Neural progenitor cell (in vitro differentiated cells): ENCODE measurements around the gene TRAK1. TPM values are rescaled to one million over a fixed set of nuclear protein-coding genes. Genes with fewer than 3 reads are reported as not detected.

Experiments used
- DNase-seq: peaks from one replicate; pipeline ENCODE4 v3.0.0-alpha.2; 2016; ENCODE audit warnings: low spot score
- H2AFZ ChIP-seq: fragments of 200-600 bp; sonication (generic); replicated peaks from 2 replicates; pipeline ENCODE4 v1.6.1; 2016; ENCODE audit warnings: antibody characterized with exemption
- H3F3A ChIP-seq: fragments of 200-600 bp; sonication (generic); 2 replicates; pipeline ENCODE4 v1.6.1; 2016; ENCODE audit warnings: antibody characterized with exemption, low read depth
- H3K27ac ChIP-seq: fragments of 200-600 bp; sonication (generic); 2 replicates; pipeline ENCODE4 v1.5.1; 2016; ENCODE audit warnings: mild to moderate bottlenecking
- H3K27me3 ChIP-seq: fragments of 200-600 bp; sonication (generic); 2 replicates; pipeline ENCODE4 v1.6.1; 2016; ENCODE audit warnings: mild to moderate bottlenecking, moderate library complexity
- H3K36me3 ChIP-seq: fragments of 200-600 bp; sonication (generic); 2 replicates; pipeline ENCODE4 v1.5.1; 2016
- H3K4me1 ChIP-seq: fragments of 200-600 bp; sonication (generic); 2 replicates; pipeline ENCODE4 v1.6.1; 2016; ENCODE audit warnings: mixed run types
- H3K4me2 ChIP-seq: fragments of 200-600 bp; sonication (generic); 2 replicates; pipeline ENCODE4 v1.6.1; 2016
- H3K4me3 ChIP-seq: fragments of 200-600 bp; sonication (generic); 2 replicates; pipeline ENCODE4 v1.5.1; 2016
- H3K79me2 ChIP-seq: fragments of 200-600 bp; sonication (generic); 2 replicates; pipeline ENCODE4 v1.6.1; 2016; ENCODE audit warnings: low read depth
- H3K9ac ChIP-seq: fragments of 200-600 bp; sonication (generic); 2 replicates; pipeline ENCODE4 v1.6.1; 2016
- H3K9me3 ChIP-seq: fragments of 200-600 bp; sonication (generic); 2 replicates; pipeline ENCODE4 v1.5.1; 2016; ENCODE audit warnings: low read depth
- H4K20me1 ChIP-seq: fragments of 200-600 bp; sonication (generic); 2 replicates; pipeline ENCODE4 v1.6.1; 2016; ENCODE audit warnings: low read depth
- H3K27ac Mint-ChIP-seq: 3 replicates; pipeline ENCODE4 v1.8.0; 2021; ENCODE audit warnings: mixed read lengths
- H3K27me3 Mint-ChIP-seq: 2 replicates; pipeline ENCODE4 v1.8.0; 2022; ENCODE audit warnings: low read depth, mild to moderate bottlenecking, inconsistent platforms, moderate library complexity, mixed read lengths; ENCODE audit not compliant: insufficient read depth
- H3K36me3 Mint-ChIP-seq: 3 replicates; pipeline ENCODE4 v1.8.0; 2021; ENCODE audit warnings: mixed read lengths
- H3K4me1 Mint-ChIP-seq: 3 replicates; pipeline ENCODE4 v1.8.0; 2021; ENCODE audit warnings: mixed read lengths
- H3K4me3 Mint-ChIP-seq: 3 replicates; pipeline ENCODE4 v1.8.0; 2021; ENCODE audit warnings: mild to moderate bottlenecking, moderate library complexity, mixed read lengths
- H3K9me3 Mint-ChIP-seq: 3 replicates; pipeline ENCODE4 v1.8.0; 2020; ENCODE audit warnings: mixed read lengths
- EZH2 ChIP-seq: fragments of 200-600 bp; sonication (generic); IDR thresholded peaks from 2 replicates; pipeline ENCODE4 v1.6.1; 2017; ENCODE audit warnings: antibody characterized with exemption, mild to moderate bottlenecking, moderate library complexity
- EZH2phosphoT487 ChIP-seq: fragments of 200-600 bp; sonication (generic); IDR thresholded peaks from 2 replicates; pipeline ENCODE4 v1.6.1; 2017; ENCODE audit warnings: antibody characterized with exemption
- total RNA-seq: library from RNA; depleted of rRNA; stranded (reverse); fragments of >200 nt; gene quantifications from 2 replicates; pipeline ENCODE4 v1.2.3, GENCODE V29; 2015; ENCODE audit warnings: low replicate concordance
- TF ChIP-seq, protein P1 (sequence below): fragments of 200-600 bp; sonication (generic); IDR thresholded peaks from 2 replicates; pipeline ENCODE4 v1.5.1; 2017; ENCODE audit warnings: antibody characterized with exemption, mild to moderate bottlenecking

The TRAK1 gene
- total RNA-seq, 1 donor from 2014 or later: 32.2 TPM

DNA sequence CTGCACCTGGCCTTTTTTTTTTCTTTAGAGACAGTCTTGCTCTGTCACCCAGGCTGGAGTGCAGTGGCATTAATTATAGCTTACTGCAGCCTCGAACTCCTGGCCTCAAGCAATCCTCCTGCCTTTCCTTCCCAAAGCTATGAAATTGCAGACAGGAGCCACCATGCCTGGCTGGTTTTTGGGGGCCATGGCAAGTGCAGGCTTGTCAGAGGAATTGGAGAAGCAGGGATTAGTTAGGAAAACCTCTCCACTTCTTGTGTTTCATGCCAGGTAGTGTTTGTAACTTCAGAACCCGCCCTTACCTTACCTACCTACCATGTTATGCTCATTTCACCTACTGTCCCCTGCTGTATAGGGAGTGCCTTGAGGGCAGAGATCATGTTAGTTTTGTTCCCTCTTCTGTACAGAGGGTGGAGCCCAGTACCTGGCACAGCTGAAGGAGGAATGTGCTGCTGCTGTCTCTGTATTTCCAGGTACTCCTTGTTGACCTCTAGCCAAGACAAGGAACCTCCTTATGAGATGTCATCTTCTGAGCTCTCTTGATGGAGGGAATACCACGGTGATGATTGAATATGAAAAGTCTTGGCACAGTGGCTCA lies 43.8 kb downstream of the TRAK1 start:
- H3K27me3 Mint-ChIP-seq: no peaks in the 10 kb centered on the region

DNA sequence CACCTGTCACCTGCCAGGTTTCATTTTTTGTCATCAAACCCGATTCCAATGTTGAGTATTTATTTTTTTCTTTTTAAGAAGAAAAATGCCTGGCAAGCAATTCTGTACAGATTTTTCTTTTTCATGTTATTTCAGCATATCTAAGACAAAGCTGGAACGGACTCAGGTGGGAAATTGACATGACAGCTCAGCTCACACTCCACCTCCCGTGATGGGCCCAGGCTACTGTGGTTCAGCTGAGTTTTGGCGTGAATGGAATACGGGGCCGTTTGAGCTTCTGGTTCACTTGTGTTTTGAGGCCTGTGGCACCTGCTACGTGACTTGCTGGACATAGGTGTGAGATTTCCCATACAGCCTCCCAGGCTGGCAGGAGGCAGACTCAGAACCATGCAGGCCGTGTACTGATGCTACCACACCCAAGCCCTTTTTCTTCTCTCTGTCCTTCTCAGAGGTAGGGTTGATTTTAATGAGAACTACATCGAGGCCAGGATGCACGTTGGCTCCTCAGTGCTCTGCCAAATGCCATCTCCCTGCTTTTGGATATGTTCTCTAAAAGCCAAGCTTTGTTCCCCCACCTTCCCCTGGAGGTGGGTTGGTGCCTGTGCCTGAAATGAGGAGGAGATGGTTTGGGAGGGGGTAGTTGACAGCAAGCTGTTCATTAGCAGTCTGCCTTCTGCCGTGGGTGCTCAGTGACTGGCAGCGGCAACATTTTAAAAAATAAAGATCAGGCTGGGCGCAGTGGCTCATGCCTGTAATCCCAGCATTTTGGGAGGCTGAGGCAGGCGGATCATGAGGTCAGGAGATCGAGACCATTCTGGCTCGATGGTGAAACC lies 48.7 kb downstream of the TRAK1 start:
- Histone ChIP-seq H3K4me3 (no peak overlapping the region), H3K4me2 (no peak overlapping the region), H3K4me1 (no peaks in the 10 kb centered on the region), H2AFZ (no peak overlapping the region), H3K27me3 (no peaks in the 10 kb centered on the region), H3K9ac (no peak overlapping the region), H3K79me2 (no peaks in the 10 kb centered on the region), H3F3A (no peaks in the 10 kb centered on the region), H3K27ac (no peak overlapping the region), H4K20me1 (peaks cover 7% of the 10 kb centered on the region), H3K9me3 (no peaks in the 10 kb centered on the region), H3K36me3 (no peaks in the 10 kb centered on the region)
- H3K9me3 Mint-ChIP-seq: no peaks in the 10 kb centered on the region
- no peak for TF ChIP-seq EZH2
- TF ChIP-seq EZH2phosphoT487: no peak
- TF ChIP-seq, protein P1, sequence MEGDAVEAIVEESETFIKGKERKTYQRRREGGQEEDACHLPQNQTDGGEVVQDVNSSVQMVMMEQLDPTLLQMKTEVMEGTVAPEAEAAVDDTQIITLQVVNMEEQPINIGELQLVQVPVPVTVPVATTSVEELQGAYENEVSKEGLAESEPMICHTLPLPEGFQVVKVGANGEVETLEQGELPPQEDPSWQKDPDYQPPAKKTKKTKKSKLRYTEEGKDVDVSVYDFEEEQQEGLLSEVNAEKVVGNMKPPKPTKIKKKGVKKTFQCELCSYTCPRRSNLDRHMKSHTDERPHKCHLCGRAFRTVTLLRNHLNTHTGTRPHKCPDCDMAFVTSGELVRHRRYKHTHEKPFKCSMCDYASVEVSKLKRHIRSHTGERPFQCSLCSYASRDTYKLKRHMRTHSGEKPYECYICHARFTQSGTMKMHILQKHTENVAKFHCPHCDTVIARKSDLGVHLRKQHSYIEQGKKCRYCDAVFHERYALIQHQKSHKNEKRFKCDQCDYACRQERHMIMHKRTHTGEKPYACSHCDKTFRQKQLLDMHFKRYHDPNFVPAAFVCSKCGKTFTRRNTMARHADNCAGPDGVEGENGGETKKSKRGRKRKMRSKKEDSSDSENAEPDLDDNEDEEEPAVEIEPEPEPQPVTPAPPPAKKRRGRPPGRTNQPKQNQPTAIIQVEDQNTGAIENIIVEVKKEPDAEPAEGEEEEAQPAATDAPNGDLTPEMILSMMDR: no peak
- H3K27ac Mint-ChIP-seq: no peak overlapping the region
- peaks cover 5% of the 10 kb centered on the region for H3K36me3 Mint-ChIP-seq
- no peak overlapping the region for H3K4me3 Mint-ChIP-seq
- H3K27me3 Mint-ChIP-seq: no peaks in the 10 kb centered on the region
- peaks cover 3% of the 10 kb centered on the region for H3K4me1 Mint-ChIP-seq
- no peak for DNase-seq

More for the DNA sequence above, 43.8 kb downstream of the TRAK1 start:
- H3K4me3 Mint-ChIP-seq: no peak overlapping the region
- H3K4me1 Mint-ChIP-seq: no peaks in the 10 kb centered on the region
- H3K27ac Mint-ChIP-seq: no peak overlapping the region
- no peaks in the 10 kb centered on the region for H4K20me1 ChIP-seq
- H3K4me1 ChIP-seq: no peaks in the 10 kb centered on the region
- H3K9me3 Mint-ChIP-seq: no peaks in the 10 kb centered on the region
- no peaks in the 10 kb centered on the region for H3F3A ChIP-seq
- H3K9me3 ChIP-seq: no peaks in the 10 kb centered on the region
- no peak overlapping the region for H3K4me3 ChIP-seq
- H3K9ac ChIP-seq: no peak overlapping the region
- DNase-seq: no peak
- TF ChIP-seq EZH2: no peak
- TF ChIP-seq, protein P1: no peak
- no peak for TF ChIP-seq EZH2phosphoT487
- no peaks in the 10 kb centered on the region for H3K36me3 ChIP-seq
- no peak overlapping the region for H3K27ac ChIP-seq
- H2AFZ ChIP-seq: no peak overlapping the region
- no peaks in the 10 kb centered on the region for H3K27me3 ChIP-seq
- H3K4me2 ChIP-seq: no peak overlapping the region
- peaks cover 7% of the 10 kb centered on the region for H3K36me3 Mint-ChIP-seq
- no peaks in the 10 kb centered on the region for H3K79me2 ChIP-seq

DNA sequence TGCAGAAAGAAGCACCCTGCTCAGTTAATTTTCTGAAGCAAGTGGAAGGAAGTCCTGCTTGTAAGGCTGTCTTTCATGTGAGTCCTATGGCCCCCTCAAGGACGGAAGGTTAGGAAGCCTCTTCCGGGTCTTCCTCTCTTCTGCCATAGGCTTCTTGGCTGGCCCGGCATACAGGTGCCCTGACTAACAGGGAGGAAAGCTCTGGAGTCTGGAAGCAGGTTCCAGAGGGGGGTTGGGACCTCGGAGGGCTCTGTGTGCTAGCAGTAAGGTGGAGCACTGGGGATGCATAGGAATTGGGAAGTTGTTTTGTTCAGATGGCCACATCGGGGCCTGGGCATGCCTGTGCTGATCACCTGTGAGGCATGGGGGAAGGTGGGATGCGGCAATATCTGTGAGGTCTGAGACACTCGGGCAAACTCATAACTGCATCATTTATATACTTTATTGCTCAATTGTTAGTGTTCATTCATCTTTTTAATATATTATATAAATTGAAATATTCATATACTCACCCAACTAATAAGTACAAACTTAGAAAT lies 49.6 kb downstream of the TRAK1 start:
- H3K9me3 ChIP-seq: no peaks in the 10 kb centered on the region
- no peak overlapping the region for H2AFZ ChIP-seq
- no peaks in the 10 kb centered on the region for H3K27me3 ChIP-seq
- H4K20me1 ChIP-seq: peaks cover 7% of the 10 kb centered on the region
- no peak for TF ChIP-seq EZH2
- no peak for TF ChIP-seq EZH2phosphoT487
- H3K9ac ChIP-seq: no peak overlapping the region
- H3K79me2 ChIP-seq: no peaks in the 10 kb centered on the region
- no peak overlapping the region for H3K4me3 ChIP-seq
- Mint-ChIP-seq H3K4me1 (peaks cover 3% of the 10 kb centered on the region), H3K27ac (no peak overlapping the region), H3K4me3 (no peak overlapping the region), H3K27me3 (no peaks in the 10 kb centered on the region), H3K36me3 (peaks cover 2% of the 10 kb centered on the region), H3K9me3 (no peaks in the 10 kb centered on the region)
- no peak overlapping the region for H3K4me2 ChIP-seq
- no peaks in the 10 kb centered on the region for H3K36me3 ChIP-seq
- no peak for DNase-seq
- H3K27ac ChIP-seq: no peak overlapping the region
- H3F3A ChIP-seq: no peaks in the 10 kb centered on the region
- no peaks in the 10 kb centered on the region for H3K4me1 ChIP-seq
